OCI-LY7 (cell line): ENCODE measurements around the gene INO80E. TPM values are rescaled to one million over a fixed set of nuclear protein-coding genes. Genes with fewer than 3 reads are reported as not detected.
"Not testable (repeated sequence)": the region's sequence is repeated elsewhere in the genome, so short reads cannot be mapped to it uniquely, and the experiment has no call there.

ENCODE experiments used
- BruUV-seq: library from RNA; stranded (reverse); fragments of 400-500 nt; replicated peaks from 2 replicates; lab custom pipeline; 2021; lab: Mats Ljungman, UMichigan
- CTCF ChIA-PET: fragments of 300-600 bp; sonication (Branson Sonifier 250); formaldehyde crosslinking; loops from one replicate; lab custom pipeline; 2022; ENCODE audit warnings: antibody characterized with exemption; ENCODE audit not compliant: unreplicated experiment; lab: Charles Lee
- POLR2A ChIA-PET: fragments of 300-600 bp; sonication (Branson Sonifier 250); formaldehyde crosslinking; loops from one replicate; lab custom pipeline; 2022; ENCODE audit warnings: antibody characterized with exemption; lab: Charles Lee
- DNase-seq: peaks from one replicate; pipeline ENCODE4 v3.0.0-alpha.2; 2015; ENCODE audit warnings: low spot score
- H2AFZ ChIP-seq: fragments of 200-600 bp; sonication (generic), shearing (Covaris generic); 2 replicates; pipeline ENCODE4 v1.6.1; 2014; ENCODE audit warnings: mild to moderate bottlenecking, antibody characterized with exemption, low read length, moderate library complexity
- H3K27ac ChIP-seq: fragments of 200-600 bp; sonication (generic); 2 replicates; pipeline ENCODE4 v1.5.1; 2014; ENCODE audit warnings: mixed run types, low read depth, mild to moderate bottlenecking, moderate library complexity, low read length, inconsistent platforms; ENCODE audit not compliant: poor library complexity, severe bottlenecking
- H3K36me3 ChIP-seq: fragments of 200-600 bp; sonication (generic); 2 replicates; pipeline ENCODE4 v1.6.1; 2014; ENCODE audit warnings: mild to moderate bottlenecking, antibody characterized with exemption, low read length, moderate library complexity, mixed read lengths; ENCODE audit not compliant: insufficient read depth
- H3K4me1 ChIP-seq: fragments of 200-600 bp; sonication (generic); 2 replicates; pipeline ENCODE4 v1.5.1; 2014; ENCODE audit warnings: mild to moderate bottlenecking, low read length; ENCODE audit not compliant: insufficient read depth, poor library complexity, severe bottlenecking
- H3K4me2 ChIP-seq: fragments of 200-600 bp; sonication (generic); 2 replicates; pipeline ENCODE4 v1.6.1; 2014; ENCODE audit warnings: mild to moderate bottlenecking, low read length
- H3K4me3 ChIP-seq: fragments of 200-600 bp; sonication (generic); 2 replicates; pipeline ENCODE4 v1.5.1; 2014; ENCODE audit warnings: mild to moderate bottlenecking, low read depth, low read length; ENCODE audit not compliant: poor library complexity, severe bottlenecking
- H3K79me2 ChIP-seq: fragments of 200-600 bp; sonication (generic); 2 replicates; pipeline ENCODE4 v1.6.1; 2016; ENCODE audit warnings: low read depth, mild to moderate bottlenecking, low read length, moderate library complexity, mixed read lengths; ENCODE audit not compliant: insufficient read depth
- H3K9me2 ChIP-seq: fragments of 200-600 bp; sonication (generic); 2 replicates; pipeline ENCODE4 v1.6.1; 2016; ENCODE audit warnings: mild to moderate bottlenecking, low read length, mixed read lengths; ENCODE audit not compliant: insufficient read depth
- H3K9me3 ChIP-seq: fragments of 200-600 bp; sonication (generic); 2 replicates; pipeline ENCODE4 v1.6.1; 2014; ENCODE audit warnings: mild to moderate bottlenecking, mixed run types, low read length, mixed read lengths
- H4K20me1 ChIP-seq: fragments of 200-600 bp; sonication (generic); 2 replicates; pipeline ENCODE4 v1.6.1; 2014; ENCODE audit warnings: mild to moderate bottlenecking, antibody characterized with exemption, low read length, moderate library complexity, mixed read lengths; ENCODE audit not compliant: insufficient read depth
- EZH2phosphoT487 ChIP-seq: fragments of 200-600 bp; sonication (generic); IDR thresholded peaks from 2 replicates; pipeline ENCODE4 v1.6.1; 2018; ENCODE audit warnings: low read depth, borderline replicate concordance, mild to moderate bottlenecking, mixed run types, antibody characterized with exemption, low read length, moderate library complexity, mixed read lengths
- intact Hi-C: fragments of 100-400 bp; cut with micrococcal nuclease; formaldehyde crosslinking; loops from one replicate; pipeline ENCODE4 v1.10.0; 2022; ENCODE audit not compliant: unreplicated experiment
- total RNA-seq, 2 experiments: library from RNA; depleted of rRNA in 1 of 2; stranded (reverse); fragments of >200 nt in 1 of 2; shearing (Covaris generic) in 1 of 2; gene quantifications; 2 replicates each; pipeline ENCODE4 v1.2.3, GENCODE V29; 2014 to 2022
- TF ChIP-seq, protein P1 (sequence below): fragments of 200-600 bp; sonication (generic); conservative IDR thresholded peaks from 2 replicates; pipeline ENCODE4 v1.5.1; 2014; ENCODE audit warnings: mild to moderate bottlenecking, antibody characterized with exemption, low read length, moderate library complexity, mixed read lengths

Gene INO80E
- total RNA-seq, 2 experiments from 2014 or later = 88.0 to 129 TPM

DNA sequence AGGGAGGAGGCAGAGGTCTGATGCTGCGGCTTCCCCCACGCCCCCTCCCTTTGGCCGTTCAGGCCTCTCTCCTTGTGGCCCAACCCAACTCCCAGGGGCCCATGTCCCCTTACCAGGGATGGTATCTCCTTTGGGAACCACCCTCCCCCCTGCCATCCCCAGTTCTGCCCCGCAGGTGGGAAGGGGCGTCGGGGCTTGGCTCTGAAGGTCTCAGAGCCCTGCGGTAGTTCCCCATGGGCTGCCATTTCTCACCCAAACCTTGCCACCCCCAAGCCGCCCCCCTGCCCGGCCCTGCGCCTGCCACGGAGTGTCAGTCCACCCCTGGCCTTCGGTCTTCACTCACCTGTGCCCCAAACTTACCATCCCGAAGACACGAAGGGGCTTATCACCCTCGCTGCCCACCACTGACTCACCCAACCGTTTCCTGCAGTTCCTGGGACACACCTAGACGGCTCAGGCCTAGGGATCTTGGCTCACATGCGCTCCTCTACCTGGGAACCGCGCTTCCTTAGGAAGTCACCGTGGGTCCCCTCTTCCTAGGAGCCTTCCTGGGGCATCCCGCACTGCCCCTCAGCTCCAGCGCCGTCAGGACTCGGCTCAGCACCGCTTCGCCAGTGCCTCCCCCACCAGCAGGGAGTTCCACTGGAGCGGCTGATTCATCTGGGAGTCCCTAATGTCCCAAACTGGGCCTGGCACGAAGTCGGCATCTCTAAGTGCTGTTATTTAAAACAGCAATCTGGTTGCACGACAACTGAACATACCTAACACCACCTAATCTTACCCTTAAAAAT, 15.9 kb downstream of the INO80E start:
- H3K4me1 ChIP-seq = peaks cover 2% of the 10 kb centered on the region
- no peak for DNase-seq
- TF ChIP-seq EZH2phosphoT487 = no peak
- TF ChIP-seq, protein P1, sequence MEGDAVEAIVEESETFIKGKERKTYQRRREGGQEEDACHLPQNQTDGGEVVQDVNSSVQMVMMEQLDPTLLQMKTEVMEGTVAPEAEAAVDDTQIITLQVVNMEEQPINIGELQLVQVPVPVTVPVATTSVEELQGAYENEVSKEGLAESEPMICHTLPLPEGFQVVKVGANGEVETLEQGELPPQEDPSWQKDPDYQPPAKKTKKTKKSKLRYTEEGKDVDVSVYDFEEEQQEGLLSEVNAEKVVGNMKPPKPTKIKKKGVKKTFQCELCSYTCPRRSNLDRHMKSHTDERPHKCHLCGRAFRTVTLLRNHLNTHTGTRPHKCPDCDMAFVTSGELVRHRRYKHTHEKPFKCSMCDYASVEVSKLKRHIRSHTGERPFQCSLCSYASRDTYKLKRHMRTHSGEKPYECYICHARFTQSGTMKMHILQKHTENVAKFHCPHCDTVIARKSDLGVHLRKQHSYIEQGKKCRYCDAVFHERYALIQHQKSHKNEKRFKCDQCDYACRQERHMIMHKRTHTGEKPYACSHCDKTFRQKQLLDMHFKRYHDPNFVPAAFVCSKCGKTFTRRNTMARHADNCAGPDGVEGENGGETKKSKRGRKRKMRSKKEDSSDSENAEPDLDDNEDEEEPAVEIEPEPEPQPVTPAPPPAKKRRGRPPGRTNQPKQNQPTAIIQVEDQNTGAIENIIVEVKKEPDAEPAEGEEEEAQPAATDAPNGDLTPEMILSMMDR = no peak
- H4K20me1 ChIP-seq = no peaks in the 10 kb centered on the region
- H3K4me2 ChIP-seq = no peak overlapping the region
- no peak overlapping the region for H3K27ac ChIP-seq
- POLR2A ChIA-PET = interaction anchor here (0.6 to 0.7 kb wide), 2 partner anchors 320 to 1136 kb away, joined by 3 to 5 read pairs; no protein-coding TSS in a partner anchor
- no peaks in the 10 kb centered on the region for H3K79me2 ChIP-seq
- H3K9me3 ChIP-seq = no peaks in the 10 kb centered on the region
- no peak overlapping the region for H2AFZ ChIP-seq
- CTCF ChIA-PET = interaction anchor here (1.1 kb wide), 1 partner anchor 20 kb away, joined by 15 read pairs; no protein-coding TSS in a partner anchor
- H3K9me2 ChIP-seq = no peaks in the 10 kb centered on the region
- BruUV-seq = no TSS peak
- intact Hi-C loops = no loop called here
- H3K36me3 ChIP-seq = no peaks in the 10 kb centered on the region
- no peak overlapping the region for H3K4me3 ChIP-seq

GRCh38 chr16:30012598-30012997, 16.6 kb downstream of the INO80E start:
- H3K36me3 ChIP-seq, H3K9me2 ChIP-seq, DNase-seq, BruUV-seq, H3K9me3 ChIP-seq, H2AFZ ChIP-seq, H3K4me1 ChIP-seq, H3K4me2 ChIP-seq, H3K4me3 ChIP-seq, CTCF ChIA-PET, H4K20me1 ChIP-seq, intact Hi-C loops, H3K79me2 ChIP-seq, H3K27ac ChIP-seq: not testable (repeated sequence)
- POLR2A ChIA-PET = interaction anchor here (0.6 to 0.7 kb wide), 4 partner anchors 13 to 1137 kb away, joined by 3 to 5 read pairs (median 3); no protein-coding TSS in a partner anchor

DNA sequence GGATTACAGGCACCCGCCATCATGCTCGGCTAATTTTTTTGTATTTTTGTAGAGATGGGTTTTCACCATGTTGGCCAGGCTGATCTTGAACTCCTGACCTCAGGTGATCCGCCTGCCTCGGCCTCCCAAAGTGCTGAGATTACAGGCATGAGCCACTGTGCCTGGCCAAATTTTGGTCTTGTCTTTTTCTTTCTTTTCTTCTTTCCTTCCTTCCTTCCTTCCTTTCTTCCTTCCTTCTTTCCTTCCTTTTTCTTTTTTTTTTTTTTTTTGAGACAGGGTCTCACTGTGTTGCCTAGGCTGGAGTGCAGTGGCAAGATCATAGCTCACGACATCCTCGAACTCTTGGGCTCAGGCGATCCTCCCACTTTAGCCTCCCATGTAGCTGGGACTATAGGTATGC, 19.4 kb downstream of the INO80E start:
- H3K9me2 ChIP-seq, H2AFZ ChIP-seq, H3K79me2 ChIP-seq, CTCF ChIA-PET, POLR2A ChIA-PET, H3K27ac ChIP-seq, H3K4me3 ChIP-seq, H3K4me1 ChIP-seq, H3K9me3 ChIP-seq, DNase-seq, H4K20me1 ChIP-seq, H3K4me2 ChIP-seq, BruUV-seq, intact Hi-C loops, H3K36me3 ChIP-seq: not testable (repeated sequence)
